SK-N-SH (cell line): ENCODE results near the gene PRM1.

ENCODE experiments used
- EP300 ChIP-seq, 2 experiments: IDR thresholded peaks; 2 replicates each; pipeline versions ENCODE4 v1.4.0 to v1.6.1; 2012; ENCODE audit warnings: borderline replicate concordance in 1 of 2, low read depth in 1 of 2, low read length in 1 of 2
- POLR2AphosphoS5 ChIP-seq: IDR thresholded peaks from 2 replicates; pipeline ENCODE4 v1.6.1; 2012; ENCODE audit warnings: low read depth, low read length
- TF ChIP-seq, protein P1 (sequence below): IDR thresholded peaks from 2 replicates; pipeline ENCODE4 v1.4.0; 2012; ENCODE audit warnings: low read depth, borderline replicate concordance

DNA sequence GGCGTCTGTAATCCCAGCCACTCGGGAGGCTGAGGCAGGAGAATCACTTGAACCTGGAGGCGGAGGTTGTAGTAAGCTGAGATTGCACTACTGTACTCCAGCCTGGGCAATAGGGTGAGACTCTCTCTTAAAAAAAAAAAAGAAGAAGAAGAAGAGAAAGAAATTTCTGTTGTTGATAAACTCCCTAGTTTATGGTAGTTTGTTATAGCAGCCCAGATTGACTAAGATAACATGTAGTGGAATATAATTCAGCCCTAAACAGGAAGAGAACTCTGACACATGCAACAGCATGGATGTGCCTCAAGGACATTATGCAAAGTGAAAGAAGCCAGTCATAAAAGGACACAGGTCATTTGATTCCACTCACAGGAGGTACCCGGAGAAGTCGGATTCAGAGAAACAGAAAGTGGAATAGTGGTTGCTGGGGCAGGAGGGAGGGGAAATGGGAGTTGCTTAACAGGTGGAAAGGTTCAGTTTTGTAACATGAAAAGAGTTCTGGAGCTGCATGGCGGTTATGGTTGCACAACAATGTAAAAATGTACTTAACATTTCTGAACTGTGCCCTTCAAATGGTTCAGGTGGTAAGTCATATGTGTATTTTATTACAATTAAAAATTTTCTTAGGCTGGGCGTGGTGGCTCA lies 26.0 kb upstream of the PRM1 start:
- TF ChIP-seq, protein P1, sequence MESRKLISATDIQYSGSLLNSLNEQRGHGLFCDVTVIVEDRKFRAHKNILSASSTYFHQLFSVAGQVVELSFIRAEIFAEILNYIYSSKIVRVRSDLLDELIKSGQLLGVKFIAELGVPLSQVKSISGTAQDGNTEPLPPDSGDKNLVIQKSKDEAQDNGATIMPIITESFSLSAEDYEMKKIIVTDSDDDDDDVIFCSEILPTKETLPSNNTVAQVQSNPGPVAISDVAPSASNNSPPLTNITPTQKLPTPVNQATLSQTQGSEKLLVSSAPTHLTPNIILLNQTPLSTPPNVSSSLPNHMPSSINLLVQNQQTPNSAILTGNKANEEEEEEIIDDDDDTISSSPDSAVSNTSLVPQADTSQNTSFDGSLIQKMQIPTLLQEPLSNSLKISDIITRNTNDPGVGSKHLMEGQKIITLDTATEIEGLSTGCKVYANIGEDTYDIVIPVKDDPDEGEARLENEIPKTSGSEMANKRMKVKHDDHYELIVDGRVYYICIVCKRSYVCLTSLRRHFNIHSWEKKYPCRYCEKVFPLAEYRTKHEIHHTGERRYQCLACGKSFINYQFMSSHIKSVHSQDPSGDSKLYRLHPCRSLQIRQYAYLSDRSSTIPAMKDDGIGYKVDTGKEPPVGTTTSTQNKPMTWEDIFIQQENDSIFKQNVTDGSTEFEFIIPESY = no peak
- TF ChIP-seq EP300 (IDR thresholded peaks at IDR 0.05; ENCODE audit: borderline replicate concordance in 1 of 2, low read depth in 1 of 2, low read length in 1 of 2) = no peak
- no peak for TF ChIP-seq POLR2AphosphoS5
